ENCODE results near the gene CALML5.

The CALML5 gene

DNA sequence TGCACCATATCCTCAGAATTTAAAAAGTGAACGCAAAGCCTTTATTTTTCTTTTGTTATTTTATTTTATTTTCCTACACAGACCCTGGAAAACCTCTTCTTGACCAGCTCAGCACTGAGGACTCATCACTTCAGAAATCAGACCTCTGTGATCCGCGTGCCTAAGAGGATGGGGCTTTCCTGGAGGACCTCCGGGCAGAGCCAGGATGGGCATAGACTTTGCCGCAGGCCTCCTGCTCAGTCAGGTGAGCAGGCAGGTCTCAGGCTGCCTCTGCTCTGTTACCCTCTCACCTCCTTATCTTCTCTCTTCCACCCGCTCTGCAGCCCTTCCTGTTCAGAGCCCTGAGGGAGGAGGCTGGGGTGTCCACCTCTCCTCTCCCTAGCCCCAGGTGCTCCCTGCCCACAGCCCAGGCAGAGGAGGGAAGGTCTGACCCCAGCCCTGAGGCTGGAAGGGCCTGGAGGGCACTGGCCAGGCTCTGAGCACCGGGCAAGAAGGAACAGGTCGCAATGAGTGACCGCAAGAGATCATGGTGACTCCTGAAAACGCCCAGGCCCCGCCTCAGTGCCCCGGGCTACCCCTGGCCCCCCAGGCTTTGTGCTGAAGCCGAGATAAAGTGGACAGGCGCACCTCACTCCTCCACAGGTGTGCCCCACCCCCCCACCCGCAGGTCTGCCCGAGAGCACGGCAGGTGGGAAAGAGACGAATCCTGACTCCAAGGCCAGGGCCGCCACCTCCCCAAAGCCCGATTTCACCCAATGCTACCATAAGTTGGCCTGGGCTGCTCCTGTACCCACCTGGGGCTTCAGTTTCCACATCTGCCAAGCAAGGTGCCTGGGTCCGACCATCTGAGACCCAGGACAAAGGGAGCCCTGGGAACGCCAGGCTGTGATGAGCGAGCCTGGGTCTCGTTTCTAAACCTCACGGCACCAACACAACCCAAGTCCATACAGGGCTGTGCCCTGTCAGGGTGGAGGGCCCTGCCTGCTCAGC, 2.8 kb downstream of the CALML5 start:
- TF ChIP-seq CEBPB (IDR thresholded peaks at IDR 0.05) (no peak), ZBTB7A (IDR thresholded peaks at IDR 0.05; ENCODE audit: low read depth) (no peak), USF1 (IDR thresholded peaks at IDR 0.05) (no peak), EGR1 (IDR thresholded peaks at IDR 0.05) (no peak), TAF1 (IDR thresholded peaks at IDR 0.05; ENCODE audit: low read depth) (no peak), TEAD4 (IDR thresholded peaks at IDR 0.05) (no peak), YY1 (IDR thresholded peaks at IDR 0.05; ENCODE audit: low read depth) (no peak), CREB1 (IDR thresholded peaks at IDR 0.05; ENCODE audit: low read depth) (no peak), TCF12 (IDR thresholded peaks at IDR 0.05; ENCODE audit: low read depth) (no peak), RAD21 (IDR thresholded peaks at IDR 0.05; ENCODE audit: low read depth) (no peak), MAX (IDR thresholded peaks at IDR 0.05) (no peak), NFIC (IDR thresholded peaks at IDR 0.05) (no peak)

GRCh38 chr10:5494611-5495010, 4.8 kb downstream of the CALML5 start:
- TF ChIP-seq USF1 (IDR thresholded peaks at IDR 0.05): no peak
- TF ChIP-seq TCF12 (IDR thresholded peaks at IDR 0.05; ENCODE audit: low read depth): no peak
- no peak for TF ChIP-seq FOXM1 (IDR thresholded peaks at IDR 0.05; ENCODE audit: borderline replicate concordance, low read depth)
- TF ChIP-seq TAF1 (IDR thresholded peaks at IDR 0.05; ENCODE audit: low read depth): no peak
- no peak for TF ChIP-seq RAD21 (IDR thresholded peaks at IDR 0.05; ENCODE audit: low read depth)
- no peak for TF ChIP-seq REST (IDR thresholded peaks at IDR 0.05; ENCODE audit: low read depth)
- TF ChIP-seq YY1 (IDR thresholded peaks at IDR 0.05; ENCODE audit: low read depth): no peak

- TF ChIP-seq FOXM1 (IDR thresholded peaks at IDR 0.05; ENCODE audit: borderline replicate concordance, low read depth) (no peak), TCF12 (IDR thresholded peaks at IDR 0.05; ENCODE audit: low read depth) (no peak), ZBTB7A (IDR thresholded peaks at IDR 0.05; ENCODE audit: low read depth) (no peak), NFIC (IDR thresholded peaks at IDR 0.05) (no peak), USF1 (IDR thresholded peaks at IDR 0.05) (no peak), RAD21 (IDR thresholded peaks at IDR 0.05; ENCODE audit: low read depth) (no peak), MAX (IDR thresholded peaks at IDR 0.05) (no peak), TEAD4 (IDR thresholded peaks at IDR 0.05) (no peak), EP300 (IDR thresholded peaks at IDR 0.05; ENCODE audit: borderline replicate concordance) (no peak), TAF1 (IDR thresholded peaks at IDR 0.05; ENCODE audit: low read depth) (no peak), EGR1 (IDR thresholded peaks at IDR 0.05) (no peak), CEBPB (IDR thresholded peaks at IDR 0.05) (no peak), REST (IDR thresholded peaks at IDR 0.05; ENCODE audit: low read depth) (no peak), YY1 (IDR thresholded peaks at IDR 0.05; ENCODE audit: low read depth) (no peak), CREB1 (IDR thresholded peaks at IDR 0.05; ENCODE audit: low read depth) (no peak)
Observed at GRCh38 chr10:5493691-5494090, 5.7 kb downstream of the CALML5 start.

- no peak for TF ChIP-seq NFIC (IDR thresholded peaks at IDR 0.05)
- TF ChIP-seq RAD21 (IDR thresholded peaks at IDR 0.05; ENCODE audit: low read depth): no peak
- TF ChIP-seq TCF12 (IDR thresholded peaks at IDR 0.05; ENCODE audit: low read depth): no peak
- TF ChIP-seq TAF1 (IDR thresholded peaks at IDR 0.05; ENCODE audit: low read depth): no peak
- TF ChIP-seq CREB1 (IDR thresholded peaks at IDR 0.05; ENCODE audit: low read depth): no peak
Observed at GRCh38 chr10:5492929-5493576, 6.3 kb downstream of the CALML5 start.

- TF ChIP-seq REST (IDR thresholded peaks at IDR 0.05; ENCODE audit: low read depth) (no peak), NFIC (IDR thresholded peaks at IDR 0.05) (no peak), YY1 (IDR thresholded peaks at IDR 0.05; ENCODE audit: low read depth) (no peak), USF1 (IDR thresholded peaks at IDR 0.05) (no peak), TEAD4 (IDR thresholded peaks at IDR 0.05) (no peak)
Observed at GRCh38 chr10:5492322-5492855, 7.0 kb downstream of the CALML5 start.
